Right lobe of liver (tissue), 6 donors: ENCODE measurements around the gene PLEKHG4B. TPM values are rescaled to one million over a fixed set of nuclear protein-coding genes. Genes with fewer than 3 reads are reported as not detected.

Experiments
- ATAC-seq, 4 donors: fragments of 200-7000 bp; cut with Tn5 transposase; one replicate each; pipeline ENCODE4 v1.9.1; 2020; ENCODE audit warnings: mild to moderate bottlenecking in 4 of 4, moderate library complexity in 4 of 4
- DNase-seq, 3 donors: peaks; one replicate each; pipeline ENCODE4 v3.0.0-alpha.2; 2020
- H3K27ac ChIP-seq, 3 donors: fragments of 200-600 bp; one replicate each; pipeline ENCODE4 v1.8.0; 2022
- H3K27me3 ChIP-seq, 2 donors: fragments of 200-600 bp; one replicate each; pipeline ENCODE4 v1.8.0; 2022
- H3K36me3 ChIP-seq, 4 donors: fragments of 200-600 bp; sonication (generic) in 1 of 4; one replicate each; pipeline versions ENCODE4 v1.5.1 to v1.8.0; 2017 to 2022; ENCODE audit warnings: control low read depth in 1 of 4
- H3K4me1 ChIP-seq, 4 donors: fragments of 200-600 bp; sonication (generic) in 1 of 4; one replicate each; pipeline versions ENCODE4 v1.5.1 to v1.8.0; 2017 to 2022; ENCODE audit warnings: control low read depth in 1 of 4
- H3K4me3 ChIP-seq, 3 donors: fragments of 200-600 bp; one replicate each; pipeline ENCODE4 v1.8.0; 2022
- H3K9me3 ChIP-seq, 4 donors: fragments of 200-600 bp; sonication (generic) in 1 of 4; one replicate each; pipeline versions ENCODE4 v1.5.1 to v1.8.0; 2017 to 2022; ENCODE audit warnings: control low read depth in 1 of 4
- POLR2A ChIP-seq: fragments of 450-650 bp; IDR thresholded peaks from one replicate; pipeline ENCODE4 v1.6.1; 2017; ENCODE audit warnings: antibody characterized with exemption, mild to moderate bottlenecking
- WGBS: methylation state at CpG from one replicate; pipeline ENCODE4 v1.1.6; 2018; ENCODE audit warnings: low coverage, low lambda C conversion rate; ENCODE audit not compliant: insufficient coverage; ENCODE audit errors: missing lambda C conversion rate; 5-methylcytosine and 5-hydroxymethylcytosine counted together
- intact Hi-C, 2 donors: fragments of 100-400 bp; cut with DNase I; formaldehyde crosslinking; loops; one replicate each; pipeline versions ENCODE4 v1.11.2 to v1.14.1; 2022
- total RNA-seq, 6 experiments: library from RNA; depleted of rRNA in 2 of 6; stranded (reverse); fragments of >200 nt in 2 of 6; fragmentation: NEBNext Ultra II Directional in 3 of 6; extraction: Animal tissue kit (Norgen Biotek cat#: 25700) in 3 of 6; gene quantifications; one replicate each; pipeline versions ENCODE4 v1.1.0 to v1.2.4, GENCODE V29; 2016 to 2023
- TF ChIP-seq, protein P1 (sequence below), 4 donors: fragments of 200-600 bp in 3 of 4; fragments of 450-650 bp in 1 of 4; IDR thresholded peaks; one replicate each; pipeline versions ENCODE4 v1.5.1 to v1.8.0; 2016 to 2022; ENCODE audit warnings: antibody characterized with exemption in 4 of 4, mild to moderate bottlenecking in 2 of 4
- donor health status: DM: no; HTN: yes; CAD: no.
- donor health status: DM: no; HTN: no; CAD: no.
- donor health status: DM: no; HTN: no; CAD: no.
- donor health status: DM: no; HTN: yes; CAD: no.
- donor health status: DM: no; HTN: yes; CAD: no.

Gene PLEKHG4B
- total RNA-seq, 6 experiments from 2014 or later: 0.13 to 0.18 TPM; not detected in 4

DNA sequence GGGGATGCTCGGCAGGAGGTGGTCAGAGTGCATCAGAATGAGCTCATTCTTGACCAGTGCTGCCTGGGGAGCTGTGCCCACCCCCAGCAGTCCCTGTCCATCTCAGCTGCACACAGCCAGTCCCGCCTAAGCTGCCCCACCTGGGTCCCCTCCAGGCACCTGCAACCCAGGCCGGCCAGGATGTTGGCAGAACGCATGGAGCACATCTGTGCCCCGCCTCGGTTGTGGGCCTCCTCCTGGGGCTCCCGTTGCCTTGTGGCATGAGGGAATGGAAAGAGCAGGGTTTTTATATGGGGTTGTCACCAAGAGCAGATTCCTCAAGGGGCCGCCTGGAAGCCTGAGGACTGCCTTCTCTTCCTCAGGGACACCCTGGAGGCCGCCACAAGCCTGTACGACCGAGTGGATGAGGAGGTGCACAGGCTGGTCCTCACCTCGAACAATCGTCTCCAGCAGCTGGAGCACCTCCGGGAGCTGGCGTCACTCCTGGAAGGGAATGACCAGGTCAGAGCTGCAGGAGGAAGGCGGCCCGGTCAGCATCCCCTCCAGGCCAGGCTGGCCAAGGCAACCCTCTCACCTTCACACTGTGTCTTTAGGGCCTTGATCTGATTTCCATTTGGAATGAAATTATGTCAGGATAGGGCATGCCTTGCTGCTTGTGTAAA, 64.6 kb downstream of the PLEKHG4B start:
- no peaks in the 10 kb centered on the region for H3K4me1 ChIP-seq
- H3K27me3 ChIP-seq: no peaks in the 10 kb centered on the region
- H3K4me3 ChIP-seq: no peak overlapping the region
- no peak overlapping the region for H3K27ac ChIP-seq
- ATAC-seq (peak in 1 of 4 donors; percentile 16), DNase-seq (peak in 1 of 3 donors; percentile 39)
- 71% methylated on average over 4 of the region's 17 CpGs for WGBS
- no peaks in the 10 kb centered on the region for H3K36me3 ChIP-seq
- H3K9me3 ChIP-seq: no peaks in the 10 kb centered on the region
- TF ChIP-seq POLR2A: no peak
- TF ChIP-seq, protein P1, sequence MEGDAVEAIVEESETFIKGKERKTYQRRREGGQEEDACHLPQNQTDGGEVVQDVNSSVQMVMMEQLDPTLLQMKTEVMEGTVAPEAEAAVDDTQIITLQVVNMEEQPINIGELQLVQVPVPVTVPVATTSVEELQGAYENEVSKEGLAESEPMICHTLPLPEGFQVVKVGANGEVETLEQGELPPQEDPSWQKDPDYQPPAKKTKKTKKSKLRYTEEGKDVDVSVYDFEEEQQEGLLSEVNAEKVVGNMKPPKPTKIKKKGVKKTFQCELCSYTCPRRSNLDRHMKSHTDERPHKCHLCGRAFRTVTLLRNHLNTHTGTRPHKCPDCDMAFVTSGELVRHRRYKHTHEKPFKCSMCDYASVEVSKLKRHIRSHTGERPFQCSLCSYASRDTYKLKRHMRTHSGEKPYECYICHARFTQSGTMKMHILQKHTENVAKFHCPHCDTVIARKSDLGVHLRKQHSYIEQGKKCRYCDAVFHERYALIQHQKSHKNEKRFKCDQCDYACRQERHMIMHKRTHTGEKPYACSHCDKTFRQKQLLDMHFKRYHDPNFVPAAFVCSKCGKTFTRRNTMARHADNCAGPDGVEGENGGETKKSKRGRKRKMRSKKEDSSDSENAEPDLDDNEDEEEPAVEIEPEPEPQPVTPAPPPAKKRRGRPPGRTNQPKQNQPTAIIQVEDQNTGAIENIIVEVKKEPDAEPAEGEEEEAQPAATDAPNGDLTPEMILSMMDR (IDR thresholded peaks at IDR 0.05): no peak
- intact Hi-C loops: no loop called here

DNA sequence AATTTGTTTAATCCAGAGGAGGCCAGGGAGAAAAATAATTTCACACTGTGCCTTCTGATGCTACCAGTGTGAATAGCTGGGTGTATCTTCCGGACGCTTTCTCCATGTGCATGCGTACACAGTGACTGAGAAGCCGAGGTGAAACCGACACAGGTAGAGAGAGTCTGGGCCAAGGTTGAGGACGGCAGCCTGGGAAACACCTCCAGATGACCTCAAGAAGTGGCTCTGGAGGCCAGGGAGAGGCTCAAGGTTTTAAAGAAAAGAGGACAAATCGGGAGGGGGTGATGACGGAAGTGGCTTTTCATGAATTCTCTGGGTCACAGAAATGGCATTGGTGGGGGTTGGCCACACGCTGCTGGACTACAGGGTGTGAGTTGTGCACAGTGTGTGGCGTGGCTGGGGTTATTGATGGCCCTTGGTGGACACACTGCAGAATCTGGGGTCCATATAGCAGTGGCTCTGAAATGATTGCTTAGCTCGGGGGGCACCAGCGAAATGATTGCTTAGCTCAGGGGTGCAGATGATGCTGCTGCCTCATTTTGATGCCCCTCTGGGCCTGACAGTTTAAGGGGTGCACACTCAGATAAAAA, 65.3 kb downstream of the PLEKHG4B start:
- DNase-seq: no peak
- no peaks in the 10 kb centered on the region for H3K4me1 ChIP-seq
- WGBS: 85% methylated on average over 12 of the region's 12 CpGs

DNA sequence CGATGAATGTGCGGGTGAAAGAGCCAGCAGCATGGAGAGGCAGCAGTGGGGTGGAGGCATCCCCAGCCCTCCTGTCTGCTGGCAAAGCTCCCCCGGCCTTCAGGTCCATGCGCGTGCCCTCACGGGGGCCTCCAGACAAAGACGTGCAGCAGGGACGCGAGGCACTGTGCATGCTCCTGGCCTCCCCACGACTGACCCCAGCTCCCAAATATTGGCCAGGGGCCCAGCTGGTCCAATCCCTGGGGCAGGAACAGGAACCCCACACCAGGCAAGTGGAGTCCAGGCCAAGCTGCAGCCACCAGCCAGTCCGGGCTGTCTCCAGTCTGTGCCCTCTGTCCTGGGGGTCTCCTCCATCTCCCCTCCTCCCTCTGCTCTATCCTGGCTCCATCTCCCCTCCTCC, 65.8 kb downstream of the PLEKHG4B start:
- H3K27me3 ChIP-seq: no peaks in the 10 kb centered on the region
- H3K4me3 ChIP-seq: no peak overlapping the region
- no peak overlapping the region for H3K27ac ChIP-seq
- 92% methylated on average over 4 of the region's 11 CpGs for WGBS
- DNase-seq: peak in 1 of 3 donors; percentile 44
- no peaks in the 10 kb centered on the region for H3K36me3 ChIP-seq
- H3K4me1 ChIP-seq: no peaks in the 10 kb centered on the region
- no peaks in the 10 kb centered on the region for H3K9me3 ChIP-seq
- TF ChIP-seq POLR2A: no peak
- TF ChIP-seq, protein P1 (IDR thresholded peaks at IDR 0.05): no peak
- ATAC-seq: no peak
- intact Hi-C loops: no loop called here

More for the DNA sequence above, 65.3 kb downstream of the PLEKHG4B start:
- no peak for ATAC-seq
- no peak overlapping the region for H3K4me3 ChIP-seq
- no peak for TF ChIP-seq POLR2A
- TF ChIP-seq, protein P1 (IDR thresholded peaks at IDR 0.05): no peak
- no peaks in the 10 kb centered on the region for H3K9me3 ChIP-seq
- no peaks in the 10 kb centered on the region for H3K36me3 ChIP-seq
- H3K27ac ChIP-seq: no peak overlapping the region
- no peaks in the 10 kb centered on the region for H3K27me3 ChIP-seq
- intact Hi-C loops: no loop called here

DNA sequence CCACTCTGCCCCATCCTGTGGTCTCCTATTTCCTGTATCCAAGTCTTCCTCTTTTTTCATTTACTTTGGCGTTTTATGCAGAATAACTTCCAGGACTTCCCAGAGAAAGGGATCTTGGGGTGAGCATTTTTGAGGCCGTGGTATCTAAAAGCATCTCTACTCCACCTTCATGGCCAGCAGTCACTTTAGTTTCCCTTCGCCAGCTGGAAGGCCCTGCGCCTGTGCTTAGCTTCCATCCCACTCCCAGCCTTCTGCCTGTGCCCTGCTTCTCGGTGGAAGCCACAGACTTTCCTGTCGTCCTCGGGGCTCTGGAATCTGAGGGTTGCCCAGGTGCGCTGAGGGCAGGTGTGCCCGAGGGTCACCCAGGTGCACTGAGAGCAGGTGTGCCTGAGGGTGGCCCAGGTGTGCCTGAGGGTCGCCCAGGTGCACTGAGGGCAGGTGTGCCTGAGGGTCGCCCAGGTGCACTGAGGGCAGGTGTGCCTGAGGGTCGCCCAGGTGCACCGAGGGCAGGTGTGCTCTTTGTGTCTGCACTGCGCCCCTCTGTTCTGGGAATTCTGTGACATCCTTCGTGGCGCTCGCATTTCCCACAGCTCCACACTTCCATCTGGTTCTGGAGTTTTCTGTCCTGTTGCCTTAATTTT, 67.0 kb downstream of the PLEKHG4B start:
- 58% methylated on average over 10 of the region's 17 CpGs for WGBS
- DNase-seq (peak in 1 of 3 donors; percentile 24), ATAC-seq (no peak)
- Histone ChIP-seq H3K4me1 (no peaks in the 10 kb centered on the region), H3K36me3 (no peaks in the 10 kb centered on the region), H3K27me3 (no peaks in the 10 kb centered on the region), H3K27ac (no peak overlapping the region), H3K9me3 (no peaks in the 10 kb centered on the region), H3K4me3 (no peak overlapping the region)
- TF ChIP-seq, protein P1 (IDR thresholded peaks at IDR 0.05): no peak
- no peak for TF ChIP-seq POLR2A
- intact Hi-C loops: no loop called here
